C4-2B (cell line): Measurements from ENCODE around the gene GNGT2.

ENCODE experiments used
- CTCF ChIP-seq: fragments of 450-650 bp; conservative IDR thresholded peaks from 2 replicates; pipeline ENCODE4 v1.5.1; 2017; ENCODE audit warnings: mild to moderate bottlenecking
- ZFX ChIP-seq: fragments of 450-650 bp; IDR thresholded peaks from 2 replicates; pipeline ENCODE4 v1.6.1; 2017

GRCh38 chr17:49217651-49218413 lies 7.5 kb upstream of the GNGT2 start:
- TF ChIP-seq CTCF, result no peak
- no peak for TF ChIP-seq ZFX
